ENCODE measurements around the gene CD109.
"Not testable (repeated sequence)": the region's sequence is repeated elsewhere in the genome, so short reads cannot be mapped to it uniquely, and the experiment has no call there.

CD109 gene

DNA sequence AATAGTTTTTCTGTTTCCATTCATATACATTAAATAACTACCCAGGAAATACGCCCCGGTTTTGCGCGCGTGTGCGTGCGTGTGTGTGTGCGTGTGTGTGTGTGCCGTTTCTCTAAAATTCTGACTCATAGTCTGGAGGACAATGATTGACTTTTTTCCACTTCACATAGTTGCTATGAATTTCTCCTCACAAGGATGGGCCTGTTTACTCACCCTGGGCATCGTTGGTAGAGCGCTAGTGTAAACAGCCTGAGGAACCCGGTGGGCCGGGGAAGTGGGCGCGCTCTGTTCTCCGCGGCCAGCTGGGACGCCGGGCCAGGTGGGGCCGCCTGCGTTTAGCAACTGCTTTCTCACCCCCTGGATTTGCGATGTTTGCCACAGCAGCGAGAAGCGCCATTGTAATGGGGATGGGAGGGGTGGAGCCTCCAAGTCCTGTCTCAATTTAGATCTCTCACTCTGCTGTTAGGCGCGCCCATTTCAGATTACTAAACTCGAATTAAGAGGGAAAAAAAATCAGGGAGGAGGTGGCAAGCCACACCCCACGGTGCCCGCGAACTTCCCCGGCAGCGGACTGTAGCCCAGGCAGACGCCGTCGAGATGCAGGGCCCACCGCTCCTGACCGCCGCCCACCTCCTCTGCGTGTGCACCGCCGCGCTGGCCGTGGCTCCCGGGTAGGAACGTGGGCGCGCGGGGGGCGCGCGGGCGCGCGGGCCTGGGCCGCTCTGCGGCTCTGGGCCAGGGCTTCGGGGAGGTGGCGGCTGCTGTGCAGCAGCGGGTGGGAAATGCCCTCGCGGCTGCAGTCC, at the start of gene CD109:
Gene CD109, plus strand, starts transcription at position 585 of the 803 bp plus-strand sequence. Its CDS starts 13 bp downstream, at position 598.
- DNase-seq (ENCODE audit: low read depth in 2 of 2), result peak; percentile 62 to 69

GRCh38 chr6:73648166-73648565, 47.8 kb upstream of the CD109 start:
- no peak for DNase-seq (ENCODE audit: low read depth in 2 of 2)

DNA sequence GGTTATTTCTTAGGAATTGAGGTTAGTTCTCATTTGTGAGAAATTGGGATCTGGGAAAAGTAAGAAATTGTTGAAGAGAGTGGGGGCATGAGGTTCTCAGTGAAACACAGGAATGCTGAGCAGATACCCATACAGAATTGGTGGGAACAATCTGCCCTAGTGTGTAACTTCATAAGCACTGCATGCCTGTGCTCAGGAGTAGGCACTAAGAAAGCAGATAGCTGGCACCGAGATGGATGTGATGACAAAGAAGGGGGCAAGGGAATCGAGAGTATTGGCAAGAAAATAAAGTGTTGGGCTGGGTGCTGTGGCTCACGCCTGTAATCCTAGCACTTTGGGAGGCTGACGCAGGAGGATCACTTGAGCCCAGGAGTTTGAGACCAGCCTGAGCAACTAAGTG, 46.2 kb upstream of the CD109 start:
- no peak for DNase-seq (ENCODE audit: low read depth in 2 of 2)

- DNase-seq (ENCODE audit: low read depth in 2 of 2), result peak; percentile 29 to 49
These were observed 43.1 kb upstream of the CD109 start for GRCh38 chr6:73652637-73653570.

DNA sequence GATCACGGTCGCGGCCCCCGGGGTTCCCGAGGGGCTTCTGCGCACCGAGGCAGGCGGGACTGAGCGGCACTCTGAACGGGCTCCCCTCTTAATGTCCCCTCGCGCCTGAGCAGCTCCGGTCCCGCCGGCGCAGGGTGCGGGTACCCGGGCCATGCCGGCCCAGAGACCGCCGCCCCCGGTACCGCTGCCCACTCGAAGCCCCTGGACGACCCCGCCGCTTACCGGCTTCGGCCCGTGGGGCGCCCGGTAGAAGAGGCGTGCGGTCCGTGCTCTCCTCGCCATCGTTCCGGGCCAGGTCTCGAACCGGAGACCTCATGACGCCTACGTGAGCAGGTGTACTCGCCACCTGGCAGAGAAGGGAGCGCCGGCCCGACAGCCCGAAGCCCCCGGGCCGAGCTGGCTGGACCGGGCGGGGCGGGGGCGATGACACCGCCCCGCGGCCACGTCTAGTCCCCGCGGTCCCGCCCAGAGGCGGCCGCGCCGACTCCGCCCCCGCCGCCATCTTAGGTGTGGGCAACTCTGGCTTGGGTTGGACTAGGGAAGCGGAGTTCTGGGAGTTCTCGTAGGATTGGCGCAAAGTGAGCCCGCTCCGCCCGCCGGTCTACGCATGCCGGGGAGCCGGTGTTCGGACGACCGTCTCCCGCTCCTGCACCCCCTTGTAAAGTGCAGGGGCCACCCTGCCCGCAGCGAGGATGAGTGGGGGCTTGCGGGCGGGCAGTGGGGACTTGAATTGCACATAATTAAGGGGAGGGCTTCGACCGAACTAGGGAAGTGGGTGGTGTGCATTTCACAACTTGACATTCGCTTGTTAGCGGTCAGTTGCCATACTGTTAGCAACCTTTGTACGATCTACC, 42.2 kb upstream of the CD109 start, which contains the start of gene SLC17A5:
Gene SLC17A5, minus strand, starts transcription at position 422 of the 854 bp plus-strand sequence. Its CDS starts 106 bp downstream, at position 316.
- DNase-seq (ENCODE audit: low read depth in 2 of 2), result peak; percentile 81 to 88

- DNase-seq (ENCODE audit: low read depth in 2 of 2), result no peak
These were observed 40.6 kb upstream of the CD109 start for GRCh38 chr6:73655341-73655917.

GRCh38 chr6:73656531-73657145, 39.4 kb upstream of the CD109 start:
- no peak for DNase-seq (ENCODE audit: low read depth in 2 of 2)

- DNase-seq (ENCODE audit: low read depth in 2 of 2), result no peak
These were observed 38.8 kb upstream of the CD109 start for GRCh38 chr6:73657201-73657600.

GRCh38 chr6:73664701-73665100, 31.3 kb upstream of the CD109 start:
- no peak for DNase-seq (ENCODE audit: low read depth in 2 of 2)

- no peak for DNase-seq (ENCODE audit: low read depth in 2 of 2)
These were observed 30.2 kb upstream of the CD109 start for GRCh38 chr6:73665686-73666319.

GRCh38 chr6:73666393-73666792, 29.6 kb upstream of the CD109 start:
- no peak for DNase-seq (ENCODE audit: low read depth in 2 of 2)

- no peak for DNase-seq (ENCODE audit: low read depth in 2 of 2)
These were observed 28.2 kb upstream of the CD109 start for GRCh38 chr6:73667798-73668197.

GRCh38 chr6:73669005-73669404, 27.0 kb upstream of the CD109 start:
- DNase-seq (ENCODE audit: low read depth in 2 of 2), result no peak

GRCh38 chr6:73671911-73672685, 23.9 kb upstream of the CD109 start:
- DNase-seq (ENCODE audit: low read depth in 2 of 2), result no peak

GRCh38 chr6:73675466-73676098, 20.4 kb upstream of the CD109 start:
- peak; percentile 56 to 70 for DNase-seq (ENCODE audit: low read depth in 2 of 2)

DNA sequence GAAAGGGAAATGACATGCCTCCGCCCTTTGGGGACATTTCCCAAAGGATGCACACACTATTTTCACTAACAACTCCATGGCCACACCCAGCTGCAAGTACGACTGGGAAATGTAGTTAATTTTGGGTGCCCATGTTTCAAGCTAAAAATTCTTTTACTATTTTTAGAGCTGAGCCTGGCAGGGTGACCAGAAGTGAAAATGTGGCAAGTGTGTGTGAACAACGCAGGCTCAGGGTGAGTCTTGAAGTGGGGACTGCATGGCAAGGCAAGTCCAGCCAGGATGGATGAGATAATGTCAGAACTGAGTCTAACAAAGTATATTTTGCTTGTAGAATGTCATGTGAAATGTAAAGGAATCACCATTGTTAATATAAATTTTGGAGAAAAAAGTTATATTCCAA, 17.0 kb upstream of the CD109 start:
- no peak for DNase-seq (ENCODE audit: low read depth in 2 of 2)

- not testable (repeated sequence) for DNase-seq (ENCODE audit: low read depth in 2 of 2)
These were observed 16.2 kb upstream of the CD109 start for GRCh38 chr6:73679846-73680245.

GRCh38 chr6:73680289-73680918, 15.6 kb upstream of the CD109 start:
- DNase-seq (ENCODE audit: low read depth in 2 of 2), result no peak

Data from stimulated activated CD4-positive, alpha-beta T cell treated with anti-CD3 and anti-CD28 coated beads, Interleukin-12 subunit alpha, Interleukin-12 subunit beta, amount 100 ng/mL, for 24 hours (primary cell).